LHCN-M2 (cell line): ENCODE results near the gene ACAA1. TPM values are rescaled to one million over a fixed set of nuclear protein-coding genes. Genes with fewer than 3 reads are reported as not detected.
A peak's percentile ranks its signal among the peaks of the same experiment; 100 is the strongest.

Experiments used
- DNase-seq: peaks from one replicate; pipeline ENCODE4 v3.0.0-alpha.2; 2012; ENCODE audit warnings: low read depth
- total RNA-seq: library from RNA; depleted of rRNA; stranded (reverse); fragments of >200 nt; gene quantifications from 2 replicates; pipeline ENCODE4 v1.2.3, GENCODE V29; 2014

Gene ACAA1
- total RNA-seq, 1 experiment from 2014 or later, result 23.4 TPM

GRCh38 chr3:38119821-38120692 is 16.9 kb downstream of the ACAA1 start:
- DNase-seq, result no peak

GRCh38 chr3:38119248-38119544 is 17.7 kb downstream of the ACAA1 start:
- DNase-seq, result no peak

- DNase-seq, result no peak
Measured at GRCh38 chr3:38118421-38119247, 18.3 kb downstream of the ACAA1 start.

- peak; percentile 54 for DNase-seq
Measured at GRCh38 chr3:38117748-38118420, 19.0 kb downstream of the ACAA1 start.

- DNase-seq, result no peak
Measured at GRCh38 chr3:38117163-38117716, 19.7 kb downstream of the ACAA1 start.

- DNase-seq, result no peak
Measured at GRCh38 chr3:38116471-38117162, 20.3 kb downstream of the ACAA1 start.

- DNase-seq, result no peak
Measured at GRCh38 chr3:38115645-38116427, 21.1 kb downstream of the ACAA1 start.

GRCh38 chr3:38114875-38115644 is 21.9 kb downstream of the ACAA1 start:
- no peak for DNase-seq

GRCh38 chr3:38114052-38114874 is 22.7 kb downstream of the ACAA1 start:
- no peak for DNase-seq

- no peak for DNase-seq
Measured at GRCh38 chr3:38112378-38112761, 24.6 kb downstream of the ACAA1 start.

- DNase-seq, result no peak
Measured at GRCh38 chr3:38111696-38112377, 25.1 kb downstream of the ACAA1 start.

- no peak for DNase-seq
Measured at GRCh38 chr3:38111201-38111600, 25.7 kb downstream of the ACAA1 start.

- DNase-seq, result no peak
Measured at GRCh38 chr3:38110314-38111050, 26.4 kb downstream of the ACAA1 start.

GRCh38 chr3:38109580-38110313 is 27.2 kb downstream of the ACAA1 start:
- no peak for DNase-seq

- no peak for DNase-seq
Measured at GRCh38 chr3:38108649-38109579, 28.0 kb downstream of the ACAA1 start.
